HAP-1 (cell line): Measurements from ENCODE around the gene DAGLA.
"Not testable (repeated sequence)": the region's sequence is repeated elsewhere in the genome, so short reads cannot be mapped to it uniquely, and the experiment has no call there.

Experiments used
- DNase-seq, 2 experiments: peaks; one replicate each; pipeline ENCODE4 v3.0.0-alpha.2; 2016 to 2020; ENCODE audit warnings: low spot score in 2 of 2
- H3K27me3 ChIP-seq: fragments of 250-450 bp; sonication (Bioruptor Pico); 2 replicates; pipeline ENCODE4 v1.5.1; 2020; ENCODE audit warnings: low read depth, mild to moderate bottlenecking, moderate library complexity
- H3K36me3 ChIP-seq: fragments of 250-450 bp; sonication (Bioruptor Pico); replicated peaks from 2 replicates; pipeline ENCODE4 v1.5.1; 2020; ENCODE audit warnings: mild to moderate bottlenecking
- H3K4me1 ChIP-seq: fragments of 250-450 bp; sonication (Bioruptor Pico); 2 replicates; pipeline ENCODE4 v1.5.1; 2020; ENCODE audit warnings: mild to moderate bottlenecking
- H3K4me3 ChIP-seq: fragments of 250-450 bp; sonication (Bioruptor Pico); 2 replicates; pipeline ENCODE4 v1.5.1; 2020; ENCODE audit warnings: mild to moderate bottlenecking, moderate library complexity
- H3K9me3 ChIP-seq: fragments of 250-450 bp; sonication (Bioruptor Pico); 2 replicates; pipeline ENCODE4 v1.5.1; 2020; ENCODE audit warnings: mild to moderate bottlenecking, moderate library complexity
- in situ Hi-C: fragments of 300-500 bp; cut with MboI; formaldehyde crosslinking; loops from 3 replicates; pipeline ENCODE4 v1.14.3; 2020; ENCODE audit warnings: low sequenced_read_pairs, inconsistent platforms, mixed read lengths

DAGLA gene

GRCh38 chr11:61654397-61654829, 25.8 kb upstream of the DAGLA start:
- Histone ChIP-seq H3K9me3 (no peaks in the 10 kb centered on the region), H3K27me3 (no peaks in the 10 kb centered on the region), H3K4me3 (no peak overlapping the region), H3K4me1 (peaks cover 31% of the 10 kb centered on the region), H3K36me3 (no peaks in the 10 kb centered on the region)
- in situ Hi-C loops = no loop called here
- no peak for DNase-seq

DNA sequence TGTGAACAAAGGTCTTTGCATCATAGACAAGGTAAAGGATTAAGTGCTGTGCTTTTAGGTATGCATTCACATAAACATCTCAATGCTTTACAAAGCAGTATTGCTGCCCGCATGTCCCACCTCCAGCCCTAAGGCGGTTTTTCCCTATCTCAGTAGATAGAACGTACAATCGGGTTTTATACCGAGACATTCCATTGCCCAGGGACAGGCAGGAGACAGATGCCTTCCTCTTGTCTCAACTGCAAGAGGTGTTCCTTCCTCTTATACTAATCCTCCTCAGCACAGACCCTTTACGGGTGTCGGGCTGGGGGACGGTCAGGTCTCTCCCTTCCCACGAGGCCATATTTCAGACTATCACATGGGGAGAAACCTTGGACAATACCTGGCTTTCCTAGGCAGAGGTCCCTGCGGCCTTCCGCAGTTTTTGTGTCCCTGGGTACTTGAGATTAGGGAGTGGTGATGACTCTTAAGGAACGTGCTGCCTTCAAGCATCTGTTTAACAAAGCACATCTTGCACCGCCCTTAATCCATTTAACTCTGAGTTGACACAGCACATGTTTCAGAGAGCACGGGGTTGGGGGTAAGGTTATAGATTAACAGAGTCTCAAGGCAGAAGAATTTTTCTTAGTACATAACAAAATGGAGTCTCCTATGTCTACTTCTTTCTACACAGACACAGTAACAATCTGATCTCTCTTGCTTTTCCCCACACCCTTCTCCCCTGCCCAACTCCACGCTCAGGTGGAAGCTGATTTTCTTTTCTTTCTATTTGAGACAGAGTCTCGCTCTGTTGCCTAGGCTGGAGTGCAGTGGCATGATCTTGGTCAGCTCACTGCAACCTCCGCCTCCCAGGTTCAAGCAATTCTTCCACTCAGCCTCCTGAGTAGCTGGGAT, 24.7 kb upstream of the DAGLA start:
- H3K36me3 ChIP-seq, in situ Hi-C loops, H3K9me3 ChIP-seq, H3K4me3 ChIP-seq, H3K27me3 ChIP-seq: not testable (repeated sequence)
- peaks cover 33% of the 10 kb centered on the region for H3K4me1 ChIP-seq
- peak in 1 of 2 experiments; percentile 22 for DNase-seq

DNA sequence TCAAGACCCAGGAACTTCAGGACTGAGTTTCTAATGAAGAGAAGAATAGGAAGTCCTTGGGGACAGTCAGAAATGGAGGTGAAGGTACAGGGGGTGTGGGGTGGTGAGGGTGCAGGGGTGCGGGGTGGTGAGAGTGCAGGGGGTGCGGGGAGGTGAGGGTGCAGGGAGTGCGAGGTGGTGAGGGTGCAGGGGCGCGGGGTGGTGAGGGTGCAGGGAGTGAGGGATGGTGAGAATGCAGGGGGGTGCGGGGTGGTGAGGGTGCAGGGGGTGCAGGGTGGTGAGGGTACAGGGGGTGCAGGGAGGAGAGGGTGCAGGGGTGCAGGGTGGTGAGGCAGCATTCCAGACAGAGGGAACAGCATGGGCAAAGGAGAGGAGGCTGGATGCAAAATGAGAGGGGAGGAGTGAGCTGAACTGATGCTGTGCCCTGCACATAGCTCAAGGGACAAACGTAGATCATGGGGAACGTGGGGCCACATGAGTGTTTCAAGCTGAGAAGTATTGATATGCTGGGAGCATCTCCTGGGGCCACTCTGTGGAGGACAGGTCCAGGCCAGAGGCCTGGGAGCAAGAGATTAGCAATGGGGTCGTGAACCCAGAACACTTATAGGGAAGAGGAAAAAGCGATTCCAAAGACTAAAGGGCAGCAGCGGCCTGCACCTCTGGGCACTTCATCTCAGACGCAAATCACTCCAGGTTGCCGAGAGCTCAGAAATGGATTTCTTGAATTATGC, 23.7 kb upstream of the DAGLA start:
- no peaks in the 10 kb centered on the region for H3K9me3 ChIP-seq
- no peaks in the 10 kb centered on the region for H3K36me3 ChIP-seq
- H3K4me1 ChIP-seq = peaks cover 33% of the 10 kb centered on the region
- in situ Hi-C loops = no loop called here
- no peak overlapping the region for H3K4me3 ChIP-seq
- H3K27me3 ChIP-seq = no peaks in the 10 kb centered on the region
- DNase-seq = no peak

- Histone ChIP-seq H3K9me3 (no peaks in the 10 kb centered on the region), H3K27me3 (no peaks in the 10 kb centered on the region), H3K4me3 (no peak overlapping the region), H3K36me3 (no peaks in the 10 kb centered on the region), H3K4me1 (peaks cover 33% of the 10 kb centered on the region)
- peak in 1 of 2 experiments; percentile 28 for DNase-seq
- in situ Hi-C loops = no loop called here
Observed at GRCh38 chr11:61657566-61658290, 22.5 kb upstream of the DAGLA start.

GRCh38 chr11:61659413-61660196, 20.6 kb upstream of the DAGLA start:
- no peak overlapping the region for H3K4me3 ChIP-seq
- in situ Hi-C loops = no loop called here
- H3K4me1 ChIP-seq = peaks cover 31% of the 10 kb centered on the region
- no peaks in the 10 kb centered on the region for H3K9me3 ChIP-seq
- DNase-seq = no peak
- H3K36me3 ChIP-seq = no peaks in the 10 kb centered on the region
- no peaks in the 10 kb centered on the region for H3K27me3 ChIP-seq

- H3K4me3 ChIP-seq, H3K9me3 ChIP-seq, in situ Hi-C loops, H3K36me3 ChIP-seq, H3K27me3 ChIP-seq: not testable (repeated sequence)
- peaks cover 18% of the 10 kb centered on the region for H3K4me1 ChIP-seq
- peak in 1 of 2 experiments; percentile 34 for DNase-seq
Observed at GRCh38 chr11:61660997-61661396, 19.2 kb upstream of the DAGLA start.

DNA sequence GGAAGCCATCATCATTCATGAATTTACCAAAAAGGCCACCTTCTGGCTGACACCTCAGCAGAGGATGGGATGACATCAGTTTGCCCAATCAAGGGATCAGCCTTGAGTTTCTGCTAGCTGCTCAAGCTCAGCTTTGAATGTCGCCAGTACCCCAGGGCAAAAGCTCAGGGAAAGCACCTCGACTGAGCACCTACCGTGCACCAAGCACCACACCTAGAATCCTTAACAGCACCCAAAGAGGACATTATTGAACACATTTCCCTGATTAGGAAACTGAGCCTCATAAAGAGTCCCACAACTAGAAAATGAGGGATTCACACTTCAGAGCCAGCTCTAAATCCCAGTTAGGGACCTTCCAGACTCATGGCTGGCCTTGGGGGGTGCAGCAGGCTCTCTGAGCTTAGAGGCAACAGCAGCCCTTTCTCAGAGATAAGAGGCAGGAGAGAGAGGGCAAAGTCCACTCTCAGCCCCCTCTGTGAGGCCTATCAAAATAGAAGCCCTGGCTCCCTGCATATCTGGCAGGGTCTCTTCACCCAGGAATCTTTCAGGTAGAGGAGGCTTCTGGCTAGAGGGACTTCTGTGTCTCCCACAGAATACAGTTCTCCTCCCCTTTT, 13.4 kb upstream of the DAGLA start:
- Histone ChIP-seq H3K4me1 (no peaks in the 10 kb centered on the region), H3K27me3 (0 out of 2 replicates have a peak, but pooled peaks cover 4% of the 10 kb centered on the region), H3K9me3 (no peaks in the 10 kb centered on the region), H3K4me3 (no peak overlapping the region), H3K36me3 (no peaks in the 10 kb centered on the region)
- in situ Hi-C loops = no loop called here
- no peak for DNase-seq

GRCh38 chr11:61667684-61668305, 12.4 kb upstream of the DAGLA start:
- Histone ChIP-seq H3K36me3 (no peaks in the 10 kb centered on the region), H3K4me1 (no peaks in the 10 kb centered on the region), H3K27me3 (0 out of 2 replicates have a peak, but pooled peaks cover 4% of the 10 kb centered on the region), H3K4me3 (no peak overlapping the region), H3K9me3 (no peaks in the 10 kb centered on the region)
- no peak for DNase-seq
- in situ Hi-C loops = no loop called here

DNA sequence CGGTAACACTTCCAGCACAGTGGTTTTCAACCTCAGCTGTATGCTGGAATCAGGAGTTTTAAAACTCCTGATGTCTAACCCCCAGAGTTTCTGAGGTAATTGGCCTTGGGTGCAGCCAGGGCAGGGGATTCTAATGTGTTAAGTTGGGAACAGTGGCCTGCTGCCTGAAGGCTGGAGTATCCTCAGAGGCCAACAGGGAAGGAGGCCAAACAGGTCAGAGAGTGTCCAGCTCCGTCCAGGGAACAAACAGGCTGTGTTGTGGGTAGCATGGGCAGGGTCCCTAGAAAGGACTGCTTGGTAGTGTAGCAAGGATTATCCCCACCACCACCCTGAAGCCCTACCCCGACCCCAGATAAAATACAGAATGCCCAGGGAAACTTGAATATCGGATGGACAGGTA, 10.8 kb upstream of the DAGLA start:
- peaks cover 10% of the 10 kb centered on the region for H3K27me3 ChIP-seq
- H3K4me1 ChIP-seq = no peaks in the 10 kb centered on the region
- no peaks in the 10 kb centered on the region for H3K9me3 ChIP-seq
- DNase-seq = no peak
- in situ Hi-C loops = no loop called here
- no peak overlapping the region for H3K4me3 ChIP-seq
- no peaks in the 10 kb centered on the region for H3K36me3 ChIP-seq

GRCh38 chr11:61670626-61671025, 9.6 kb upstream of the DAGLA start:
- no peaks in the 10 kb centered on the region for H3K9me3 ChIP-seq
- peaks cover 22% of the 10 kb centered on the region for H3K27me3 ChIP-seq
- DNase-seq = no peak
- in situ Hi-C loops = no loop called here
- H3K36me3 ChIP-seq = no peaks in the 10 kb centered on the region
- no peak overlapping the region for H3K4me3 ChIP-seq
- H3K4me1 ChIP-seq = no peaks in the 10 kb centered on the region

- in situ Hi-C loops = no loop called here
- H3K4me3 ChIP-seq = no peak overlapping the region
- peak; percentile 26 to 46 for DNase-seq
- H3K9me3 ChIP-seq = no peaks in the 10 kb centered on the region
- no peaks in the 10 kb centered on the region for H3K4me1 ChIP-seq
- peaks cover 31% of the 10 kb centered on the region for H3K27me3 ChIP-seq
- H3K36me3 ChIP-seq = no peaks in the 10 kb centered on the region
Observed at GRCh38 chr11:61671527-61671926, 8.7 kb upstream of the DAGLA start.

DNA sequence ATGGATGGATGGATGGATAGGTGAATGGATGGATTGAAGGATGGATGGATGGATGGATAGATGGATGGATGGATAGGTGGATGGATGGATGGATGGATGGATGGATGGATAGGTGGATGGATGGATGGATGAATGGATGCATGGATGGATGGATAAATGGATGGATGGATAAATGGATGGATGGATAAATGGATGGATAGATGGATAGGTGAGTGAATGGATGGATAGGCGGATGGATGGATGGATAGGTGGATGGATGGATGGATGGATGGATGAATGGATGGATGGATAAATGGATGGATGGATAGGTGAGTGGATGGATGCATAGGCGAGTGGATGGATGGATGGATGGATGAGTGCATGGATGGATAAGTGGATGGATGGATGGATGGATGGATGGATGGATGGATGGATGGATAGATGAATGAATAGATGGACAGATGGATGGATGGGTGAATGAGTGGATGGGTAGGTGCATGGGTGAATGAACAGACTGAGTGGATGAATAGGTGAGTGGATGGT, 6.2 kb upstream of the DAGLA start:
- in situ Hi-C loops, H3K9me3 ChIP-seq, H3K36me3 ChIP-seq, H3K4me1 ChIP-seq, H3K4me3 ChIP-seq, DNase-seq: not testable (repeated sequence)
- H3K27me3 ChIP-seq = peaks cover 45% of the 10 kb centered on the region
